MCF 10A (cell line): ENCODE data around the gene PAK2. TPM values are rescaled to one million over a fixed set of nuclear protein-coding genes. Genes with fewer than 3 reads are reported as not detected.

Experiments
- BruUV-seq: library from RNA; stranded (reverse); fragments of 400-500 nt; replicated peaks from 2 replicates; lab custom pipeline; 2021; lab: Mats Ljungman, UMichigan
- CTCF ChIA-PET: fragments of 300-600 bp; sonication (Branson Sonifier 250); formaldehyde crosslinking; extraction: SDS; loops from one replicate; lab custom pipeline; 2021; ENCODE audit warnings: antibody characterized with exemption, inconsistent platforms; lab: Yijun Ruan, JAX
- POLR2A ChIA-PET: fragments of 300-600, 350-650 bp; sonication (Branson Sonifier 250); formaldehyde crosslinking; extraction: SDS; loops from one replicate; lab custom pipeline; 2020; ENCODE audit warnings: antibody characterized with exemption, inconsistent platforms; lab: Yijun Ruan, JAX
- DNase-seq: peaks from one replicate; pipeline ENCODE4 v3.0.0-alpha.2; 2018; ENCODE audit not compliant: unreplicated experiment
- H3K27ac Mint-ChIP-seq: one replicate; pipeline ENCODE4 v1.8.0; 2022; ENCODE audit warnings: mild to moderate bottlenecking, low read depth, mixed read lengths; ENCODE audit not compliant: unreplicated experiment
- H3K27me3 Mint-ChIP-seq: one replicate; pipeline ENCODE4 v1.8.0; 2022; ENCODE audit warnings: mixed read lengths; ENCODE audit not compliant: insufficient read depth, unreplicated experiment
- H3K36me3 Mint-ChIP-seq: one replicate; pipeline ENCODE4 v1.8.0; 2022; ENCODE audit warnings: mild to moderate bottlenecking, moderate library complexity, mixed read lengths; ENCODE audit not compliant: insufficient read depth, unreplicated experiment
- H3K4me1 Mint-ChIP-seq: one replicate; pipeline ENCODE4 v1.8.0; 2022; ENCODE audit warnings: mixed read lengths; ENCODE audit not compliant: insufficient read depth, unreplicated experiment
- H3K4me3 Mint-ChIP-seq: one replicate; pipeline ENCODE4 v1.8.0; 2022; ENCODE audit warnings: mild to moderate bottlenecking, moderate library complexity, mixed read lengths; ENCODE audit not compliant: unreplicated experiment
- H3K9me3 Mint-ChIP-seq: one replicate; pipeline ENCODE4 v1.8.0; 2022; ENCODE audit warnings: mixed read lengths; ENCODE audit not compliant: unreplicated experiment
- intact Hi-C: fragments of 100-400 bp; cut with micrococcal nuclease; formaldehyde crosslinking; loops from 2 replicates; pipeline ENCODE4 v1.14.1; 2022
- total RNA-seq: library from RNA; stranded (reverse); gene quantifications from 2 replicates; pipeline ENCODE4 v1.2.3, GENCODE V29; 2022
- TF ChIP-seq, protein P1 (sequence below): fragments of 200-600 bp; IDR thresholded peaks from one replicate; pipeline ENCODE4 v1.8.0; 2022; ENCODE audit warnings: antibody characterized with exemption, mild to moderate bottlenecking; ENCODE audit not compliant: unreplicated experiment

Gene PAK2
- total RNA-seq, 1 experiment from 2014 or later: 119 TPM

DNA sequence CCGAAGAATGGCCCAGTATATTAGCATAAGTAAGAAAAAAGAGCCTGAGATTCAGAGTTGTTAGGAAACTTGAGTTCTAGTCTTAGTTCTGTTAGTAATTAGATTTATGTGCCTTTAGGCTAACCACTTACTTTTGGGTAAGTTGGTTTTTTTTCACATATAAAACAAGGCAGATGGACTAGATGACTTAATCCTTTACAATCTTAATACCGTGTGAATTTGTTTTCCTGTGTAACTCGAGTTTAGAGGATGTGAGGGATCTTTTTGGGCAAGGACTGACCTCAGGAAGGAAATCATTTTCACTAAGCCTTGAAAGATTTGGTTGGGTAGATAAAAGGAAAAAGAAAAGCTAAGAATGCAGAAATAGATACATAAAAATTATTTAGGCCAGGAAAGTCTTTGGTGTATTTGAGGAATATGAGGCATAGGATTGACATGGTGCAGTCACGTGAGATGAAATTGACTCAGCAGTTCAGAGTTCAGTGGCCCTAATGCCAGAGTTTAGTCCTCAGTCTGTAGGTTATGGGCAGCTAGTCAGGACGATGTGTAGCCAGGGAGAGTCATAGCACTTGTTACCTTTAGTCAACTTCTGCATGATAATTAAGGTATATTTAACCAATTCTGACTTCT, 34.6 kb downstream of the PAK2 start:
- Mint-ChIP-seq H3K9me3 (no peaks in the 10 kb centered on the region), H3K4me1 (peaks cover 23% of the 10 kb centered on the region), H3K36me3 (peaks cover 25% of the 10 kb centered on the region), H3K4me3 (no peak overlapping the region), H3K27me3 (no peaks in the 10 kb centered on the region), H3K27ac (peak overlapping the region; percentile 59)
- ChIA-PET CTCF (interaction anchor here (0.6 to 0.7 kb wide), 2 partner anchors 8 to 23 kb away, joined by 3 read pairs; no protein-coding TSS in a partner anchor), POLR2A (interaction anchor here (0.7 to 1.7 kb wide), 5 partner anchors 16 to 168 kb away, joined by 3 to 5 read pairs (median 3); partner anchors contain the start of genes NCBP2 and SENP5)
- DNase-seq: peak; percentile 21
- no TSS peak for BruUV-seq
- intact Hi-C loops: no loop called here
- TF ChIP-seq, protein P1, sequence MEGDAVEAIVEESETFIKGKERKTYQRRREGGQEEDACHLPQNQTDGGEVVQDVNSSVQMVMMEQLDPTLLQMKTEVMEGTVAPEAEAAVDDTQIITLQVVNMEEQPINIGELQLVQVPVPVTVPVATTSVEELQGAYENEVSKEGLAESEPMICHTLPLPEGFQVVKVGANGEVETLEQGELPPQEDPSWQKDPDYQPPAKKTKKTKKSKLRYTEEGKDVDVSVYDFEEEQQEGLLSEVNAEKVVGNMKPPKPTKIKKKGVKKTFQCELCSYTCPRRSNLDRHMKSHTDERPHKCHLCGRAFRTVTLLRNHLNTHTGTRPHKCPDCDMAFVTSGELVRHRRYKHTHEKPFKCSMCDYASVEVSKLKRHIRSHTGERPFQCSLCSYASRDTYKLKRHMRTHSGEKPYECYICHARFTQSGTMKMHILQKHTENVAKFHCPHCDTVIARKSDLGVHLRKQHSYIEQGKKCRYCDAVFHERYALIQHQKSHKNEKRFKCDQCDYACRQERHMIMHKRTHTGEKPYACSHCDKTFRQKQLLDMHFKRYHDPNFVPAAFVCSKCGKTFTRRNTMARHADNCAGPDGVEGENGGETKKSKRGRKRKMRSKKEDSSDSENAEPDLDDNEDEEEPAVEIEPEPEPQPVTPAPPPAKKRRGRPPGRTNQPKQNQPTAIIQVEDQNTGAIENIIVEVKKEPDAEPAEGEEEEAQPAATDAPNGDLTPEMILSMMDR: no peak

DNA sequence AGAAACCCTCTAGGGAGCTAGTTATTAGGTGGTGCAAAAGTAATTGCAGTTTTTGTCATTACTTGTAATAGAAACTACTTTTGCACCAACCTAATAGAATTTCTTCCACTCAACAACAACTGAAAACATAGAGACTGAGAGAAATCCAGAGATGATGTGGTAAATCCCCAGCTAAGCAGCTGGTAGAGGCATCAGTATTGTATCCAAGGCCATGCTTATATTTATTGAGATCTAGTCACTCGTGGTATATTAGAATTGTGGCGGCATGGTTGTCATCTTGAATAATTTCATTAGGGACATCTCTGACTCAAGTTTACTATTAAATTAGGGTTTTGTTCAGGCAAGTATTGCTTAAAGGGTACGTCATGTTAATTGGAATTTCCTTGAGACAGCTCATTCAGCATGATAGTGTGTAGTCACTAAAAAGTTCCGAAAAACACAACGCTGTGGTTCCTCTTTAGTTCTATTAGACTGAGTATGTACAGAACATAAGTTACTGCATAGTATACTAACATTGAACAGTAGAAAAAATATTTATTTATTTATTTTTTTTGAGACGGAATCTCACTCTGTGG, 35.3 kb downstream of the PAK2 start:
- peaks cover 21% of the 10 kb centered on the region for H3K36me3 Mint-ChIP-seq
- no peaks in the 10 kb centered on the region for H3K27me3 Mint-ChIP-seq
- H3K4me1 Mint-ChIP-seq: peaks cover 29% of the 10 kb centered on the region
- no peak for DNase-seq
- intact Hi-C loops: no loop called here
- H3K27ac Mint-ChIP-seq: peak overlapping the region; percentile 59
- TF ChIP-seq, protein P1: no peak
- ChIA-PET CTCF (interaction anchor here (0.7 kb wide), 1 partner anchor 7 kb away, joined by 3 read pairs; no protein-coding TSS in a partner anchor), POLR2A (interaction anchor here (0.7 to 1.7 kb wide), 5 partner anchors 12 to 167 kb away, joined by 3 to 5 read pairs (median 3); partner anchors contain the start of gene NCBP2)
- H3K9me3 Mint-ChIP-seq: no peaks in the 10 kb centered on the region
- no TSS peak for BruUV-seq
- no peak overlapping the region for H3K4me3 Mint-ChIP-seq

DNA sequence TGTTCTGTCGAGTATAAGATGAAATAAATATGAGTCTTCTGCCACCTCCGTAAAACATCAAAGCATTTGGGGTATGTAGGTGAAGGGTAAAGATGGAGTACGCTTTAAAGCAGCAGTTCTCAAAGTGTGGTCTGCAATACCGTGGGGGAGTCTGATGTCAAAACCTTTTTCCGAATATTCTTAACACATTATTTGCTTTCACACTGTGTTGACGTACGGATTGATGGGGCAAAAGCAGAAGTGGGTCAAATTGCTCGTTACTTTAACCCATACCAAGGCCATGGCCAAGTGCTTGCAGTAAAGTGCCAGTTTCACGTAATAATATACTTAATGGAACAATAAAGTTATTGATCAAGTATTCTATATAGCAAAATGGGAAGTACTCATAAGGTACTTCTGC, 36.3 kb downstream of the PAK2 start:
- TF ChIP-seq, protein P1: no peak
- POLR2A ChIA-PET: interaction anchor here (1.2 kb wide), 1 partner anchor 55 kb away, joined by 4 read pairs; no protein-coding TSS in a partner anchor
- Mint-ChIP-seq H3K9me3 (no peaks in the 10 kb centered on the region), H3K36me3 (peaks cover 27% of the 10 kb centered on the region), H3K4me3 (no peak overlapping the region), H3K27ac (no peak overlapping the region), H3K27me3 (no peaks in the 10 kb centered on the region), H3K4me1 (peaks cover 32% of the 10 kb centered on the region)
- CTCF ChIA-PET: no interaction called here
- DNase-seq: no peak
- no TSS peak for BruUV-seq
- intact Hi-C loops: no loop called here

DNA sequence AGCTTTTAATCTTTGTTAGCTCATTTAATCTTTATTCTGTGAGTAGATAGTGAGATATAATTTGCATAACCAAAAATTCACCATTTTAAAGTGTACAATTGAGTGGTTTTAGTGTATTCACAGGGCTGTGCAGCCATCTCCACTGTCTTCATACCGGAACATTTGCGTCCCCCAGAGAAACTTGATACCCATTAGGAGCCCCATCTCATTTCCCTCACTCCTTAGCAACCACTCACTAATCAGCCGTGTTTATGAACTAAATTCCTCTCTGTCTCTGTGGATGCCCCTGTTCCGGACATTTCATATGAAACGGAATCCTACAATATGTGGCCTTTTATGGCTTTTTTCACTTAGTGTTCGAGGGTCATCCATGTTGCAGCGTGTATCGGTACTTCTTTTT, 38.2 kb downstream of the PAK2 start:
- TF ChIP-seq, protein P1: no peak
- Mint-ChIP-seq H3K27ac (peak overlapping the region; percentile 95), H3K36me3 (peaks cover 26% of the 10 kb centered on the region), H3K4me3 (no peak overlapping the region), H3K27me3 (no peaks in the 10 kb centered on the region), H3K4me1 (peaks cover 32% of the 10 kb centered on the region), H3K9me3 (no peaks in the 10 kb centered on the region)
- intact Hi-C loops: no loop called here
- DNase-seq: no peak
- no TSS peak for BruUV-seq
- POLR2A ChIA-PET: interaction anchor here (0.9 to 1.4 kb wide), 2 partner anchors 34 to 38 kb away, joined by 3 to 4 read pairs; partner anchors contain the start of gene PAK2
- CTCF ChIA-PET: interaction anchor here (1.1 kb wide), 1 partner anchor 12 kb away, joined by 3 read pairs; no protein-coding TSS in a partner anchor
